OCI-LY7 (cell line): ENCODE results near the gene TPK1.
A peak's percentile ranks its signal among the peaks of the same experiment; 100 is the strongest.

Experiments
- CTCF ChIP-seq: fragments of 200-600 bp; sonication (generic); conservative IDR thresholded peaks from 2 replicates; pipeline ENCODE4 v1.5.1; 2014; ENCODE audit warnings: mild to moderate bottlenecking, antibody characterized with exemption, low read length, moderate library complexity, mixed read lengths
- EZH2phosphoT487 ChIP-seq: fragments of 200-600 bp; sonication (generic); IDR thresholded peaks from 2 replicates; pipeline ENCODE4 v1.6.1; 2018; ENCODE audit warnings: low read depth, borderline replicate concordance, mild to moderate bottlenecking, mixed run types, antibody characterized with exemption, low read length, moderate library complexity, mixed read lengths

DNA sequence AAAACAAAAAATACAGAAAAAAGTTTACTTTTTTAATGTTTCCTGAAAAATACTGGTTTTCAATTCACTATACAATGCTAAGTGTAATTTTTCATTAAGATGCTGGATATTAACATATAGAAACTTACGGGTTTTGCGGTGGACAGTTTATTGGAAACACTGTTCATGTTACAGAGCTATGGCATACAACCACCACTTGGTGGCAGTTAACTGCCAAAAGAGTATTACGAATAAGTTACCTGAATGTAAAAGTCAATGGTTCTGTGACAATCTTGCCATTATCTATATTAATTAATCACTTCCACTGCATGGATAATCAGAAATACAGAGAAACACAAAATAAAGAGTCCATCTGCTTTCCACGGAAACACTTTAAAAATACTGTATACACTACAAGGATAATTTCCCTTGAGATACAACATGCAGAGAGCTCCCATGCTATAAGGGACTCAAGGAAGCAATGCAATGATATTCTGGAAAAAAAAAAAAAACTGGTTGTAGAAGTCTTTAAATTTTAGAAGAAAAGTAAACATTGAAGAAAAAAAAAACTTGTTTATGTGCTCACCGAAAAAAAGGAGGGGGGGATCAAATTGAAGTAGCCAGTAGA is 97.0 kb downstream of the TPK1 start:
- TF ChIP-seq CTCF (peak; percentile 94), EZH2phosphoT487 (no peak)
